Suppressor macrophage treated with lipopolysaccharide for 4 hours (primary cell): Measurements from ENCODE around the gene PISD.
A peak's percentile ranks its signal among the peaks of the same experiment; 100 is the strongest.

Experiments
- DNase-seq: peaks from one replicate; pipeline ENCODE4 v3.0.0-alpha.2; 2020

PISD gene

GRCh38 chr22:31623592-31624304 lies 38.3 kb downstream of the PISD start:
- DNase-seq = no peak

GRCh38 chr22:31622980-31623379 lies 39.0 kb downstream of the PISD start:
- DNase-seq = no peak

DNA sequence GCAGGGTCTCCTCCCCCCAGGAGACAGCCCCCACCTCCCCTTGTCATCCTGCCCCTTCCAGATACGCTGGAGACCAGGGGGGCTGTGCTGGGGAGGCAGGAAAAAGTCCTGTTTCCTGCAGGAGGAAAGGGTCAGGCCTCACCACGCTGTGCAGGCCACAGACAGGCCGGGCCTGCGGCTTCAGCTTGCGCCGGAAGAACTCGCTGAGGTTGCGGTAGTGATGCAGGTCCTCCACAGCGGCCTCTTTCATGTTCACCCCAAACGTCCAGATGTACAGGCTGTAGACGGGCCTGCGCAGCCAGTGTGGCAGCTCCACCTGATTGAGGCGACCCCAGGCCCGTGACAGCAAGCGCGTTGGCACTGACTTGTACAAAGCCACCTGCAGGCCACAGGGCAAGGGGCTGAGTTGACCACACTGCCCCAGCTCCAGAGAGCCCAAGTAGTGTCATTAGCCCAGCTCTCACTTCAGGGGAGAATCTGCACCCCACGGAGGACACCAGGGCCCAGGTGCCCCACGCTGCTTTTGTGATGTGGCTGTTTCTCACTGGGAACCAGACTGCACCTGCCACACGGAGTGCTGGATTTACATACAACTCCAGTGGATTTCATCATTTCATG lies 40.4 kb downstream of the PISD start:
- DNase-seq = no peak

GRCh38 chr22:31620756-31621480 lies 41.1 kb downstream of the PISD start:
- no peak for DNase-seq

- DNase-seq = no peak
Measured at GRCh38 chr22:31619611-31620300, 42.3 kb downstream of the PISD start.

DNA sequence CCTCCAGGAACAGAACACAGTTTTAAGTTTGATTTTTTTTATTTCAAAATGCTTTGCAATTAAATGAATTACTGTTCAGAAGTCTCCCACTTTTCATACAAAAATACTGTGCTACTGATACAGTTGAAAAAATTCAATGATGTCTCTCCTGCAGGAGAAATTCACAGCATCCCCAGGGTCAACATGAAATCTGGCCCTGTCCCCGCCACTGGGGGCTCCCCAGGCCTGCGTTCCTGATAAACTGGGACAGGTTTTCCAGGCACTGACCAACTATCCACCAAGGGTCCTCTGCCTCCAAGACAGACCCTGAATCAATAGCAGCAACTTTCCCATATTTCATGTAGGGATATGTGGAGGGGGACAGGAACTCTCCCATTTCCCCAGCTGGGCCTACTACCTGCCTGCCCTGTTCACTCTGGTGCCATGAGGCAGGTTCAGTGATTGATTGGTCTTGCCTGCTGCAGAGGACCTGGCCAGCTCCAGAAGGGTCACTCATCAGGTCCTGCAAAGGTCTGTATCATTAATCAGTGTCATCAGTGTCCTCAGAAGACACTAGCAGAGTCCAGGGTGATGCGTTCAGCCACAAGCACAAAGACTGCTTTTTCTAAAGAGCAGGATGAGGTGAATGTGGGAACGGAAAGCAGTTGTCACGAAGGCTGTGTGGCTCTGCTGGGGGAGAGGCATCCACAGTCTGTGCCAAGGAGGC lies 43.4 kb downstream of the PISD start:
- no peak for DNase-seq

GRCh38 chr22:31618057-31618456 lies 44.0 kb downstream of the PISD start:
- no peak for DNase-seq

- DNase-seq = peak; percentile 78
Measured at GRCh38 chr22:31616315-31616980, 45.6 kb downstream of the PISD start.

DNA sequence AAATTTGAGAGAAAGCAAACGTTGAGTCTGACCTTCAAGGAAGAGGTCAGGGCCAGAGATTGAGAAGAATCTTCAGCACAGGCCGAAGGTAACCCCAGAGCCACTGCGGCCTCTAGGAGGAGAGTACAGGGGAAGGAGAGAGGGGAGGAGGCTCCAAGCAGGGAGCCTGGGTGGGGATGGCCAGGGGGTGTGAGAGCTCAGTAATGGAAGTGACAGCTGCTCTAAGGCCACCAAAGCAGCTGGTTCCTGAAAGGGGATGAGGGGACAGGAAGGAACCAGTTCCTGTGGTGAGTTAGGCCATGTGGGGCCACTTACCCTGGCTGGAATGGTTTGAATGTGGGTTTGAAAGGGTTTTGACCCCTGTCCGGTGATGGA lies 46.1 kb downstream of the PISD start:
- DNase-seq = no peak

- peak; percentile 15 for DNase-seq
Measured at GRCh38 chr22:31615491-31615860, 46.5 kb downstream of the PISD start.

- no peak for DNase-seq
Measured at GRCh38 chr22:31614781-31615490, 47.1 kb downstream of the PISD start.

- no peak for DNase-seq
Measured at GRCh38 chr22:31613904-31614296, 48.1 kb downstream of the PISD start.

DNA sequence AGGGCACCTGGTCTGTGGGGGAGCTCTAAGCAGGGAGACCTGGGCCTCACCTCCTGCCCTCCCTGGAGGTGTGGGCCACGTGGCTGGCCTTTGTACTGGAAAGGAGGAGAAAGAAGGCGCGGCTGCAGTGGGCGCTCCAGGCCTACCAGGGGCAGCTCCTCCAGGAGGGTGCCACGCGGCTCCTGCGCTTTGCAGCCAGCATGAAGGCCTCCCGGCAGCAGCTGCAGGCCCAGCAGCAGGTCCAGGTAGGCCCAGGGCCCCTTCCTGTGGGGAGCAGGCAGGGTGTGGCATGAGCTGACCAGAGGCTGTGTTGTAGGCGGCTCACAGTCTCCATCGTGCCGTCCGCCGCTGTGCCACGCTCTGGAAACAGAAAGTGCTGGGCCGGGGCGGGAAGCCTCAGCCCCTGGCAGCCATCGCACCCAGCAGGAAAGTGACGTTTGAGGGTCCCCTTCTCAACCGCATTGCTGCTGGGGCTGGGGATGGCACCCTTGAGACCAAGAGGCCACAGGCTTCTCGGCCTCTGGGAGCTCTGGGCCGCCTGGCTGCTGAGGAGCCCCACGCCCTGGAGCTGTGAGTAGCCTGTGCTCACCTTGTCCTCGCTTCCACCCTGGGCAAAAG lies 48.6 kb downstream of the PISD start:
- DNase-seq = no peak

- no peak for DNase-seq
Measured at GRCh38 chr22:31612891-31613285, 49.1 kb downstream of the PISD start.

DNA sequence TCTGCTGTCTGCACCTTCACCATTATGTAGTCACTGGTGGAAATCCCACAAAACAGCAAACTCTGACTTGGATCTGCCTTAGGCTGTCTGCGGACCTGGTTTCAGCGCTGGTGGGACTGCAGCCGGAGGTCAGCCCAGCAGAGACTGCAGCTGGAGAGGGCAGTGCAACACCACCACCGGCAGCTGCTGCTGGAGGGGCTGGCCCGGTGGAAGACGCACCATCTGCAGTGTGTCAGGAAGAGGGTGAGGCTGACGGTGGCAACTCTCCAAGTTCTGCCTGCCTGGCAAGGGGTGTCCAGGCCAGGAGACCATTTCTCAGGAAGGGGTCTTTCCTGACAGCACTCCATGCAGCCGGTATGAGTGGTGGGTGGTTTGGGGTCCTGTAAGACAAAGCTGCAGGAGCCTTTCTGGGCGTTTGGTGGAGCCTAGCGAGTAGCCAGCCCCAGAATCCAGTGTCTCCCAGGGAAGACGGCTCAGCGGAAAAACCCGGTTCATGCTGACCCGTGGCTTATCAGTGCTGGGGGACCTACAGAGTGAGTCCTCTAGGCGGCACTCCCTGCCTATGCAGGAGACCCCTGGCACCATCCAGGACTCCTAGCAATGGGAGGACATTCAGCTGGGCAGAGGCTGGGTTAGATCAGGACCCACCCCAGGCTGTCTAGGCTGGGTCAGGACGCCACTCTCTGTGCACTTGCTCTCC lies 50.8 kb downstream of the PISD start:
- no peak for DNase-seq

DNA sequence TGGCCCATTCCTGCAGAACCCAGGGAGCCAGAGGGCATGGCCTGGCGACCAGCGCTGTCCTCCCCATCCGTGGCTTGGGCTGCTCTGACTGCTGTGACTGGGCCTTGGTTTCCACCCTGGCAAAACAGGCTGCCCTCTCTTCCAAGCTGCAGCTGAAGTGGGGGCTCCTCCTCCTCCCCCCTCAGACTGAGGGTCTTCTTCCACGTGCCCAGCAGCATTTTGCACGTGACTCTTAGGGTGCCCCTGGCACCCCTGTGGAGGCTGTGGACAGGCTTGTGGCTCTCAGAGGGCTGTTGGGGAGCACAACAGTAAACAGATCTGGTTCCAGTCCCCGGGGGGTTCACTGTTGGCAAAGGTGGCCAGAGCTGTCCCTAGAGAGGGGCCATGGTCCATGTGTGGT lies 51.4 kb downstream of the PISD start:
- DNase-seq = no peak

DNA sequence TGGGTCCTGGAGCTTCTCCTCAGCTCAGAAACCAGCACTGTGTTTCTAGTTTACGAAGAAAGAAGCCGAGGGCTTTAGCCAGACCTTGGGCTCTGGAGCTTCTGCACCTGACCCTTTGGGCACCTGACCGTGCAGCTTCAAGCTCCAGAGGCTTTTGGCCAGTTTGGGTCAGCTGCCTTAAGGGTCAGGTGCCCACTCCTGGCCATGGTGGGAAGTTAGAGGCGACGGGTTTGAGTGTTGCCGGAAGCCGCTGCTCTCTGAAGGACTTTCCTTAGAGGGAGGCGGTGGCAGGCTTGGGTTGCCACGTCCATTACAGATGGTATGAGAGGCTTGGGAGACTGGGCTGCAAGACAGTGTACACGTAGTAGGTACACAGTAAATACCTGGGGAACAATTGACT lies 52.3 kb downstream of the PISD start:
- no peak for DNase-seq

GRCh38 chr22:31607696-31608095 lies 54.3 kb downstream of the PISD start:
- no peak for DNase-seq

GRCh38 chr22:31605851-31606585 lies 56.0 kb downstream of the PISD start:
- DNase-seq = no peak
